Neural cell (in vitro differentiated cells): ENCODE measurements around the gene RADIL.

Experiments
- TAF1 ChIP-seq: IDR thresholded peaks from 2 replicates; pipeline ENCODE4 v1.6.1; 2012; ENCODE audit warnings: low read depth
- TF ChIP-seq, protein P1 (sequence below): IDR thresholded peaks from 2 replicates; pipeline ENCODE4 v1.6.1; 2012; ENCODE audit warnings: borderline replicate concordance
- TF ChIP-seq, protein P2 (sequence below): fragments of 450-650 bp; IDR thresholded peaks from 2 replicates; pipeline ENCODE4 v1.5.1; 2014; ENCODE audit warnings: antibody characterized with exemption, mild to moderate bottlenecking, moderate library complexity; ENCODE audit not compliant: poor library complexity, severe bottlenecking

DNA sequence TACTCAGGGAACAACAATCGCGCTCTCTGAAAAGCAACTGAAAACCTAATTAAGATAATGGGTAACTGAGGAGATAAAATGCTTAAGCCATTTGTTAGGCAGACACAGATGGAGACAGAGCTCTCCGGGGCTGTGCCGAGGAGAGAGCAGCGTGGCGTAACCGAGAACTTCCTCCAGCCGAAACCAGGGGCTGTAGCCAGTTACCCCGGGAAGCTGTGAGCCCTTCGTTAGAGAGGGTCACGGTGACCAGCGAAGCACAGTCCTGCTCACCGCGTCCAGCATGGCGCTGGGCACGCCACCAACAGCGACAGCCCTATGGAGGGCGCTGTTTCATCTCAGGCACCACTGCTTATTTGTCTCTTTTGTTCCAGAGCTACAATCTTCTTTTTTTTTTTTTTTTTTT lies 37.8 kb downstream of the RADIL start:
- no peak for TF ChIP-seq TAF1
- TF ChIP-seq, protein P1, sequence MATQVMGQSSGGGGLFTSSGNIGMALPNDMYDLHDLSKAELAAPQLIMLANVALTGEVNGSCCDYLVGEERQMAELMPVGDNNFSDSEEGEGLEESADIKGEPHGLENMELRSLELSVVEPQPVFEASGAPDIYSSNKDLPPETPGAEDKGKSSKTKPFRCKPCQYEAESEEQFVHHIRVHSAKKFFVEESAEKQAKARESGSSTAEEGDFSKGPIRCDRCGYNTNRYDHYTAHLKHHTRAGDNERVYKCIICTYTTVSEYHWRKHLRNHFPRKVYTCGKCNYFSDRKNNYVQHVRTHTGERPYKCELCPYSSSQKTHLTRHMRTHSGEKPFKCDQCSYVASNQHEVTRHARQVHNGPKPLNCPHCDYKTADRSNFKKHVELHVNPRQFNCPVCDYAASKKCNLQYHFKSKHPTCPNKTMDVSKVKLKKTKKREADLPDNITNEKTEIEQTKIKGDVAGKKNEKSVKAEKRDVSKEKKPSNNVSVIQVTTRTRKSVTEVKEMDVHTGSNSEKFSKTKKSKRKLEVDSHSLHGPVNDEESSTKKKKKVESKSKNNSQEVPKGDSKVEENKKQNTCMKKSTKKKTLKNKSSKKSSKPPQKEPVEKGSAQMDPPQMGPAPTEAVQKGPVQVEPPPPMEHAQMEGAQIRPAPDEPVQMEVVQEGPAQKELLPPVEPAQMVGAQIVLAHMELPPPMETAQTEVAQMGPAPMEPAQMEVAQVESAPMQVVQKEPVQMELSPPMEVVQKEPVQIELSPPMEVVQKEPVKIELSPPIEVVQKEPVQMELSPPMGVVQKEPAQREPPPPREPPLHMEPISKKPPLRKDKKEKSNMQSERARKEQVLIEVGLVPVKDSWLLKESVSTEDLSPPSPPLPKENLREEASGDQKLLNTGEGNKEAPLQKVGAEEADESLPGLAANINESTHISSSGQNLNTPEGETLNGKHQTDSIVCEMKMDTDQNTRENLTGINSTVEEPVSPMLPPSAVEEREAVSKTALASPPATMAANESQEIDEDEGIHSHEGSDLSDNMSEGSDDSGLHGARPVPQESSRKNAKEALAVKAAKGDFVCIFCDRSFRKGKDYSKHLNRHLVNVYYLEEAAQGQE: no peak
- TF ChIP-seq, protein P2, sequence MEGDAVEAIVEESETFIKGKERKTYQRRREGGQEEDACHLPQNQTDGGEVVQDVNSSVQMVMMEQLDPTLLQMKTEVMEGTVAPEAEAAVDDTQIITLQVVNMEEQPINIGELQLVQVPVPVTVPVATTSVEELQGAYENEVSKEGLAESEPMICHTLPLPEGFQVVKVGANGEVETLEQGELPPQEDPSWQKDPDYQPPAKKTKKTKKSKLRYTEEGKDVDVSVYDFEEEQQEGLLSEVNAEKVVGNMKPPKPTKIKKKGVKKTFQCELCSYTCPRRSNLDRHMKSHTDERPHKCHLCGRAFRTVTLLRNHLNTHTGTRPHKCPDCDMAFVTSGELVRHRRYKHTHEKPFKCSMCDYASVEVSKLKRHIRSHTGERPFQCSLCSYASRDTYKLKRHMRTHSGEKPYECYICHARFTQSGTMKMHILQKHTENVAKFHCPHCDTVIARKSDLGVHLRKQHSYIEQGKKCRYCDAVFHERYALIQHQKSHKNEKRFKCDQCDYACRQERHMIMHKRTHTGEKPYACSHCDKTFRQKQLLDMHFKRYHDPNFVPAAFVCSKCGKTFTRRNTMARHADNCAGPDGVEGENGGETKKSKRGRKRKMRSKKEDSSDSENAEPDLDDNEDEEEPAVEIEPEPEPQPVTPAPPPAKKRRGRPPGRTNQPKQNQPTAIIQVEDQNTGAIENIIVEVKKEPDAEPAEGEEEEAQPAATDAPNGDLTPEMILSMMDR: no peak
